KMS-11 (cell line): Measurements from ENCODE around the gene MAP6.

Experiments used
- H2AFZ ChIP-seq: fragments of 200-600 bp; sonication (generic); 2 replicates; pipeline ENCODE4 v1.6.1; 2016; ENCODE audit warnings: antibody characterized with exemption, mixed run types, low read depth
- H3K27ac ChIP-seq: fragments of 200-600 bp; sonication (generic); 2 replicates; pipeline ENCODE4 v1.6.1; 2016; ENCODE audit warnings: mild to moderate bottlenecking, mixed run types
- H3K27me3 ChIP-seq: fragments of 200-600 bp; sonication (generic); 2 replicates; pipeline ENCODE4 v1.6.1; 2017; ENCODE audit warnings: mild to moderate bottlenecking, low read depth, mixed run types, moderate library complexity; ENCODE audit not compliant: insufficient read depth
- H3K36me3 ChIP-seq: fragments of 200-600 bp; sonication (generic); 2 replicates; pipeline ENCODE4 v1.6.1; 2017; ENCODE audit warnings: mild to moderate bottlenecking, mixed run types; ENCODE audit not compliant: insufficient read depth
- H3K4me1 ChIP-seq: fragments of 200-600 bp; sonication (generic); 2 replicates; pipeline ENCODE4 v1.6.1; 2016; ENCODE audit warnings: mild to moderate bottlenecking, low read depth, mixed run types; ENCODE audit not compliant: poor library complexity, severe bottlenecking
- H3K4me2 ChIP-seq: fragments of 200-600 bp; sonication (generic); 2 replicates; pipeline ENCODE4 v1.7.0; 2016; ENCODE audit warnings: mild to moderate bottlenecking, mixed run types
- H3K4me3 ChIP-seq: fragments of 200-600 bp; sonication (generic); IDR thresholded peaks from 2 replicates; pipeline ENCODE4 v1.6.1; 2017; ENCODE audit warnings: low read depth, low read length, mixed read lengths; ENCODE audit not compliant: insufficient read depth
- H3K79me2 ChIP-seq: fragments of 200-600 bp; sonication (generic); 2 replicates; pipeline ENCODE4 v1.6.1; 2016; ENCODE audit warnings: low read depth, mixed run types; ENCODE audit not compliant: insufficient read depth
- H3K9ac ChIP-seq: fragments of 200-600 bp; sonication (generic); 2 replicates; pipeline ENCODE4 v1.6.1; 2016; ENCODE audit warnings: mild to moderate bottlenecking, mixed run types
- H4K20me1 ChIP-seq: fragments of 200-600 bp; sonication (generic); 2 replicates; pipeline ENCODE4 v1.6.1; 2016; ENCODE audit warnings: mild to moderate bottlenecking, mixed run types; ENCODE audit not compliant: insufficient read depth
- TF ChIP-seq, protein P1 (sequence below): fragments of 200-600 bp; sonication (generic); conservative IDR thresholded peaks from 2 replicates; pipeline ENCODE4 v1.6.1; 2017; ENCODE audit warnings: low read depth, mild to moderate bottlenecking, antibody characterized with exemption, low read length, moderate library complexity, mixed read lengths

MAP6 gene

DNA sequence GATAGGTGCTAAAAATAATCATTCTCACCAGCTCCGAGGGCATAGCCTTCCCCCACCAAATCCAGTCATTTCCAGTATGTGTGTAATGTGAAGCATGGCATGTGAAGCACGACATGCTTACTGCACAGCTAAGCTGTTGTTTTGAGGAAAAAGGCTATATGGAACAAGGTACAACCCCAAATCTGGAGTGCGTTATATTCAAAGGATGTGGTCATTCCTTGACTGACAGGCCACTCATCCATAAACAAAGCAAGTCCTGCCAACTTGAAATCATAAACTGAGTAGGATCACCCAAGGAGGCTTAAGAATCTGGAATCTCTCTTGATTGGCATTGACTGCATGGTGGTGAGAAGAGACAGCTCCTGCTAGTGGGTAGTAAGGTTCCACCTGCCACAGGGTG lies 3.7 kb downstream of the MAP6 start:
- Histone ChIP-seq H3K79me2 (no peaks in the 10 kb centered on the region), H3K9ac (no peak overlapping the region), H3K4me1 (no peaks in the 10 kb centered on the region), H3K27ac (no peak overlapping the region), H2AFZ (no peak overlapping the region), H3K36me3 (no peaks in the 10 kb centered on the region), H3K4me3 (no peak overlapping the region), H4K20me1 (no peaks in the 10 kb centered on the region), H3K4me2 (no peak overlapping the region), H3K27me3 (peaks cover 7% of the 10 kb centered on the region; the same call in 1 of the 2 replicates)
- TF ChIP-seq, protein P1, sequence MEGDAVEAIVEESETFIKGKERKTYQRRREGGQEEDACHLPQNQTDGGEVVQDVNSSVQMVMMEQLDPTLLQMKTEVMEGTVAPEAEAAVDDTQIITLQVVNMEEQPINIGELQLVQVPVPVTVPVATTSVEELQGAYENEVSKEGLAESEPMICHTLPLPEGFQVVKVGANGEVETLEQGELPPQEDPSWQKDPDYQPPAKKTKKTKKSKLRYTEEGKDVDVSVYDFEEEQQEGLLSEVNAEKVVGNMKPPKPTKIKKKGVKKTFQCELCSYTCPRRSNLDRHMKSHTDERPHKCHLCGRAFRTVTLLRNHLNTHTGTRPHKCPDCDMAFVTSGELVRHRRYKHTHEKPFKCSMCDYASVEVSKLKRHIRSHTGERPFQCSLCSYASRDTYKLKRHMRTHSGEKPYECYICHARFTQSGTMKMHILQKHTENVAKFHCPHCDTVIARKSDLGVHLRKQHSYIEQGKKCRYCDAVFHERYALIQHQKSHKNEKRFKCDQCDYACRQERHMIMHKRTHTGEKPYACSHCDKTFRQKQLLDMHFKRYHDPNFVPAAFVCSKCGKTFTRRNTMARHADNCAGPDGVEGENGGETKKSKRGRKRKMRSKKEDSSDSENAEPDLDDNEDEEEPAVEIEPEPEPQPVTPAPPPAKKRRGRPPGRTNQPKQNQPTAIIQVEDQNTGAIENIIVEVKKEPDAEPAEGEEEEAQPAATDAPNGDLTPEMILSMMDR = no peak

DNA sequence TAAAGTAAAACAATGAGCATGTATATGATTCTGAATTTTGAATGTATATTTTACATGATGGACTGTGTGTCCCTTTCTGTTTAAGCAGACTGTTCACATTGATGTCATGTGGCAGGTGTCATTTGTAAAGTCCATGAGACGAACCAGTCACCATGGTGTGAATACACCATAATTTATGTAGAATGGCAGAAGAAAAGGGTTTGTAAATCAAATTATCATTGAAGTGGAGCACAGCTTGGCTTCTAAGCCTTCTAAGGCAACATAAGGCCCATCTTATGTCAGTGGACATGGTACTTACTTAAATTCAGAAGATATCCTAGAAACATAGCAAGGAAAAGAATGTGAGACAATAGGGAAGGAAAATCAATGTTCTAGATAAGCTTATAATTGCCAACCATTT lies 4.4 kb downstream of the MAP6 start:
- H3K9ac ChIP-seq = no peak overlapping the region
- H3K4me1 ChIP-seq = no peaks in the 10 kb centered on the region
- H4K20me1 ChIP-seq = no peaks in the 10 kb centered on the region

DNA sequence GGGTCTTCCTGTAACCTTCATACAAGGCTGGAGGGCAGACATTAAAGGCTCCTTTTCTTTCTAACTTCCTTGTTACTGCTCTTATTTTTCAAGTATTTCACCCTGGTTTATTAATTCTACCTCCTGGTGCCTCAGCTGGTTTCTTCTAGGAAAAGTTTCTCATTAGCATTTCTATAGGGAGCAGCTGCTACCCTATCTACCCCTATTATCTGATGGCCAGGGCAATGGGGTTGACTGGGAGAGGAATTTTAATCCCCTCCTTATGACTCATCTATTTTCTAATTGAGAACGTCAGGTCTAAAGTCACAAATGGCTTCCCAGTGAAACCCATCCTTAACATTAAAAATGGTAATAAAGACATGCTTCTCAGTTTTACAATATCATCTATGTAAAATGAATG lies 5.0 kb downstream of the MAP6 start:
- no peak overlapping the region for H3K4me3 ChIP-seq
- no peaks in the 10 kb centered on the region for H3K36me3 ChIP-seq
- H3K27ac ChIP-seq = no peak overlapping the region
- no peaks in the 10 kb centered on the region for H3K4me1 ChIP-seq
- no peak overlapping the region for H2AFZ ChIP-seq
- no peaks in the 10 kb centered on the region for H3K79me2 ChIP-seq
- H3K9ac ChIP-seq = no peak overlapping the region
- TF ChIP-seq, protein P1 = no peak
- no peaks in the 10 kb centered on the region for H4K20me1 ChIP-seq
- H3K4me2 ChIP-seq = no peak overlapping the region
- H3K27me3 ChIP-seq = peaks cover 6% of the 10 kb centered on the region; the same call in 1 of the 2 replicates

More for the DNA sequence above, 4.4 kb downstream of the MAP6 start:
- Histone ChIP-seq H3K79me2 (no peaks in the 10 kb centered on the region), H2AFZ (no peak overlapping the region), H3K36me3 (no peaks in the 10 kb centered on the region), H3K27ac (no peak overlapping the region), H3K4me3 (no peak overlapping the region), H3K27me3 (peaks cover 7% of the 10 kb centered on the region; the same call in 1 of the 2 replicates), H3K4me2 (no peak overlapping the region)
- TF ChIP-seq, protein P1 = no peak

- H3K4me1 ChIP-seq = no peaks in the 10 kb centered on the region
- no peak overlapping the region for H3K27ac ChIP-seq
- H3K9ac ChIP-seq = no peak overlapping the region
- no peaks in the 10 kb centered on the region for H3K27me3 ChIP-seq
- H3K4me2 ChIP-seq = no peak overlapping the region
- TF ChIP-seq, protein P1 = no peak
- no peak overlapping the region for H3K4me3 ChIP-seq
- no peak overlapping the region for H2AFZ ChIP-seq
- H3K79me2 ChIP-seq = no peaks in the 10 kb centered on the region
- no peaks in the 10 kb centered on the region for H3K36me3 ChIP-seq
- H4K20me1 ChIP-seq = no peaks in the 10 kb centered on the region
These were observed 9.0 kb downstream of the MAP6 start for GRCh38 chr11:75659836-75660235.
